ENCODE results near the gene CHRNA9. TPM values are rescaled to one million over a fixed set of nuclear protein-coding genes. Genes with fewer than 3 reads are reported as not detected.
A peak's percentile ranks its signal among the peaks of the same experiment; 100 is the strongest.

The CHRNA9 gene
- total and polyA plus RNA-seq, 2 donors (not counting 1 experiment from before 2014, with no cell fraction given), result 0.07 TPM; not detected in 1

- peak overlapping the region; percentile 72 for H2AFZ ChIP-seq (ENCODE audit: insufficient read depth, low read depth, low read length, poor library complexity, severe bottlenecking)
- peaks cover 52 to 54% of the 10 kb centered on the region in 2 donors for H3K4me1 ChIP-seq (ENCODE audit: control insufficient read depth in 2 of 2, insufficient read depth in 2 of 2, low read length in 2 of 2)
- peak overlapping the region; percentile 34 for H3K9ac ChIP-seq (ENCODE audit: low read length)
- H3K9me3 Mint-ChIP-seq (ENCODE audit: insufficient read depth), result no peaks in the 10 kb centered on the region
- H3K79me2 ChIP-seq (ENCODE audit: control insufficient read depth, insufficient read depth, low read length), result peaks cover 32% of the 10 kb centered on the region
- H3K4me1 Mint-ChIP-seq, result peaks cover 61% of the 10 kb centered on the region
- ATAC-seq (ENCODE audit: low read depth), result no peak
- CTCF ChIA-PET, result interaction anchor here (0.8 to 9.8 kb wide), 15 partner anchors 10 to 532 kb away, joined by 3 to 135 read pairs (median 8); partner anchors contain the start of gene RHOH
- H3K9me3 ChIP-seq (ENCODE audit: control extremely low read depth in 1 of 3, control insufficient read depth in 2 of 3, insufficient read depth in 1 of 3, low read length in 2 of 3), result no peaks in the 10 kb centered on the region
- H3K27me3 ChIP-seq (replicated peaks in 1 of 4; ENCODE audit: control extremely low read depth in 1 of 4, control insufficient read depth in 3 of 4, insufficient read depth in 4 of 4, low read length in 3 of 4), result no peaks in the 10 kb centered on the region
- peak overlapping the region; percentile 59 for H3K4me3 Mint-ChIP-seq
- POLR2A ChIA-PET, result no interaction called here
- peak overlapping the region; percentile 81 for H3K27ac Mint-ChIP-seq
- 20% methylated on average over 11 of the region's 11 CpGs for WGBS (ENCODE audit: insufficient coverage)
- peak; percentile 39 for DNase-seq
- peak overlapping the region in 1 of 2 donors; percentile 8 for H3K27ac ChIP-seq (ENCODE audit: low read length in 2 of 2)
- H3K27me3 Mint-ChIP-seq, result no peaks in the 10 kb centered on the region
- intact Hi-C loops (cut with micrococcal nuclease), result no loop called here
- H3K36me3 ChIP-seq (replicated peaks in 1 of 2; ENCODE audit: control extremely low read depth in 1 of 2, control insufficient read depth in 1 of 2, extremely low read depth in 1 of 2, insufficient read depth in 2 of 2, low read length in 1 of 2), result no peaks in the 10 kb centered on the region
- peak overlapping the region; percentile 61 for H3K4me2 ChIP-seq (replicated peaks; ENCODE audit: low read depth, low read length, poor library complexity, severe bottlenecking)
- peak overlapping the region in 1 of 5 experiments; percentile 18 for H3K4me3 ChIP-seq (ENCODE audit: control extremely low read depth in 1 of 5, extremely low read depth in 1 of 5, insufficient read depth in 1 of 5, low read depth in 2 of 5, low read length in 4 of 5)
- no peak for TF ChIP-seq EZH2 (IDR thresholded peaks at IDR 0.05; ENCODE audit: borderline replicate concordance, insufficient read depth, low read depth, low read length, poor library complexity, severe bottlenecking)
- H4K20me1 ChIP-seq (ENCODE audit: control insufficient read depth, insufficient read depth, low read length, poor library complexity, severe bottlenecking), result no peaks in the 10 kb centered on the region
Measured at GRCh38 chr4:40311811-40312346, 23.3 kb upstream of the CHRNA9 start.

GRCh38 chr4:40314951-40315350 is 20.2 kb upstream of the CHRNA9 start:
- ATAC-seq (ENCODE audit: low read depth), result no peak
- Histone ChIP-seq H3K9ac (ENCODE audit: low read length) (no peak overlapping the region), H3K4me1 (ENCODE audit: control insufficient read depth in 2 of 2, insufficient read depth in 2 of 2, low read length in 2 of 2) (peaks cover 25 to 30% of the 10 kb centered on the region in 2 donors), H2AFZ (ENCODE audit: insufficient read depth, low read depth, low read length, poor library complexity, severe bottlenecking) (no peak overlapping the region), H3K27ac (ENCODE audit: low read length in 2 of 2) (no peak overlapping the region), H4K20me1 (ENCODE audit: control insufficient read depth, insufficient read depth, low read length, poor library complexity, severe bottlenecking) (no peaks in the 10 kb centered on the region), H3K4me2 (replicated peaks; ENCODE audit: low read depth, low read length, poor library complexity, severe bottlenecking) (no peak overlapping the region), H3K79me2 (ENCODE audit: control insufficient read depth, insufficient read depth, low read length) (peaks cover 28% of the 10 kb centered on the region), H3K27me3 (replicated peaks in 1 of 4; ENCODE audit: control extremely low read depth in 1 of 4, control insufficient read depth in 3 of 4, insufficient read depth in 4 of 4, low read length in 3 of 4) (no peaks in the 10 kb centered on the region), H3K36me3 (replicated peaks in 1 of 2; ENCODE audit: control extremely low read depth in 1 of 2, control insufficient read depth in 1 of 2, extremely low read depth in 1 of 2, insufficient read depth in 2 of 2, low read length in 1 of 2) (no peaks in the 10 kb centered on the region), H3K9me3 (ENCODE audit: control extremely low read depth in 1 of 3, control insufficient read depth in 2 of 3, insufficient read depth in 1 of 3, low read length in 2 of 3) (no peaks in the 10 kb centered on the region), H3K4me3 (ENCODE audit: control extremely low read depth in 1 of 5, extremely low read depth in 1 of 5, insufficient read depth in 1 of 5, low read depth in 2 of 5, low read length in 4 of 5) (no peak overlapping the region)
- POLR2A ChIA-PET, result no interaction called here
- CTCF ChIA-PET, result interaction anchor here (1.6 to 9.8 kb wide), 3 partner anchors 10 to 164 kb away, joined by 8 to 100 read pairs (median 69); no protein-coding TSS in a partner anchor
- no peak overlapping the region for H3K27ac Mint-ChIP-seq
- no peak overlapping the region for H3K4me3 Mint-ChIP-seq
- no peaks in the 10 kb centered on the region for H3K27me3 Mint-ChIP-seq
- DNase-seq, result no peak
- TF ChIP-seq EZH2 (IDR thresholded peaks at IDR 0.05; ENCODE audit: borderline replicate concordance, insufficient read depth, low read depth, low read length, poor library complexity, severe bottlenecking), result no peak
- TF ChIP-seq, protein P1, sequence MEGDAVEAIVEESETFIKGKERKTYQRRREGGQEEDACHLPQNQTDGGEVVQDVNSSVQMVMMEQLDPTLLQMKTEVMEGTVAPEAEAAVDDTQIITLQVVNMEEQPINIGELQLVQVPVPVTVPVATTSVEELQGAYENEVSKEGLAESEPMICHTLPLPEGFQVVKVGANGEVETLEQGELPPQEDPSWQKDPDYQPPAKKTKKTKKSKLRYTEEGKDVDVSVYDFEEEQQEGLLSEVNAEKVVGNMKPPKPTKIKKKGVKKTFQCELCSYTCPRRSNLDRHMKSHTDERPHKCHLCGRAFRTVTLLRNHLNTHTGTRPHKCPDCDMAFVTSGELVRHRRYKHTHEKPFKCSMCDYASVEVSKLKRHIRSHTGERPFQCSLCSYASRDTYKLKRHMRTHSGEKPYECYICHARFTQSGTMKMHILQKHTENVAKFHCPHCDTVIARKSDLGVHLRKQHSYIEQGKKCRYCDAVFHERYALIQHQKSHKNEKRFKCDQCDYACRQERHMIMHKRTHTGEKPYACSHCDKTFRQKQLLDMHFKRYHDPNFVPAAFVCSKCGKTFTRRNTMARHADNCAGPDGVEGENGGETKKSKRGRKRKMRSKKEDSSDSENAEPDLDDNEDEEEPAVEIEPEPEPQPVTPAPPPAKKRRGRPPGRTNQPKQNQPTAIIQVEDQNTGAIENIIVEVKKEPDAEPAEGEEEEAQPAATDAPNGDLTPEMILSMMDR (IDR thresholded peaks at IDR 0.05), result no peak
- H3K4me1 Mint-ChIP-seq, result peaks cover 41% of the 10 kb centered on the region
- no CpG with 5 or more reads among the region's 5 CpGs for WGBS (ENCODE audit: insufficient coverage)
- H3K9me3 Mint-ChIP-seq (ENCODE audit: insufficient read depth), result no peaks in the 10 kb centered on the region
- intact Hi-C loops (cut with micrococcal nuclease), result no loop called here
